SU-DHL-6 (cell line): ENCODE measurements around the gene KRT4.

Experiments used
- CTCF ChIP-seq: fragments of 200-600 bp; sonication (generic); IDR thresholded peaks from one replicate; pipeline ENCODE4 v1.5.1; 2017; ENCODE audit warnings: antibody characterized with exemption, mild to moderate bottlenecking, low read length, moderate library complexity; ENCODE audit not compliant: insufficient read depth, poor library complexity, severe bottlenecking
- EZH2phosphoT487 ChIP-seq: fragments of 200-600 bp; sonication (generic), shearing (Covaris generic); conservative IDR thresholded peaks from 2 replicates; pipeline ENCODE4 v1.6.1; 2018; ENCODE audit warnings: mild to moderate bottlenecking, antibody characterized with exemption, low read length, moderate library complexity, mixed read lengths

- TF ChIP-seq CTCF, result no peak
- TF ChIP-seq EZH2phosphoT487, result no peak
Observed at GRCh38 chr12:52813885-52814709, at the start of gene KRT4.
